Caki2 (cell line): ENCODE data around the gene OSGEP. TPM values are rescaled to one million over a fixed set of nuclear protein-coding genes. Genes with fewer than 3 reads are reported as not detected.
"Not testable (repeated sequence)": the region's sequence is repeated elsewhere in the genome, so short reads cannot be mapped to it uniquely, and the experiment has no call there.

ENCODE experiments used
- DNase-seq: peaks from one replicate; pipeline ENCODE4 v3.0.0-alpha.2; 2015; ENCODE audit warnings: low read depth
- in situ Hi-C: cut with HindIII; loops from 2 replicates; pipeline ENCODE4 v1.10.0; 2016; ENCODE audit warnings: low sequenced_read_pairs, low pct_unique_long_range_greater_than_20kb, mixed read lengths
- total RNA-seq: library from RNA; depleted of rRNA; stranded (reverse); fragments of >200 nt; shearing (Covaris generic); gene quantifications from 2 replicates; pipeline ENCODE4 v1.2.3, GENCODE V29; 2014; ENCODE audit warnings: low replicate concordance

Gene OSGEP
- total RNA-seq, 1 experiment from 2014 or later = 53.3 TPM

DNA sequence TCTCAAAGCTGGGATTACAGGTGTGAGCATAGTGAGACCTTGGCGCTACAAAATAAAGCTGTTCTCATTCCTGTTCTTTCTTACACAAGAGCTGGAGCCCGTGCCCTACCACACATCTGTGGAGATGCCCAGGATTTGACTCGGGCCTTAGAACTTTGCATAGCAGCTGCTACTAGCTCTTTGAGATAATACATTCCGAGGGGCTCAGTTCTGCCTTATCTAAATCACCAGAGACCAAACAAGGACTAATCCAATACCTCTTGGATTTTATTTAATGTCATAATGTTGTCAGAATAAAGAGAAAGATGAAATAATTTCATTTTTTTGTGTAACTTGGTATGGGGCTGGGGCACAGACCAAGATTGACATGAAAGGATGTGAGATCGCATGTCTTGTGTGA is 22.2 kb upstream of the OSGEP start:
- in situ Hi-C loops = no loop called here
- DNase-seq = no peak

DNA sequence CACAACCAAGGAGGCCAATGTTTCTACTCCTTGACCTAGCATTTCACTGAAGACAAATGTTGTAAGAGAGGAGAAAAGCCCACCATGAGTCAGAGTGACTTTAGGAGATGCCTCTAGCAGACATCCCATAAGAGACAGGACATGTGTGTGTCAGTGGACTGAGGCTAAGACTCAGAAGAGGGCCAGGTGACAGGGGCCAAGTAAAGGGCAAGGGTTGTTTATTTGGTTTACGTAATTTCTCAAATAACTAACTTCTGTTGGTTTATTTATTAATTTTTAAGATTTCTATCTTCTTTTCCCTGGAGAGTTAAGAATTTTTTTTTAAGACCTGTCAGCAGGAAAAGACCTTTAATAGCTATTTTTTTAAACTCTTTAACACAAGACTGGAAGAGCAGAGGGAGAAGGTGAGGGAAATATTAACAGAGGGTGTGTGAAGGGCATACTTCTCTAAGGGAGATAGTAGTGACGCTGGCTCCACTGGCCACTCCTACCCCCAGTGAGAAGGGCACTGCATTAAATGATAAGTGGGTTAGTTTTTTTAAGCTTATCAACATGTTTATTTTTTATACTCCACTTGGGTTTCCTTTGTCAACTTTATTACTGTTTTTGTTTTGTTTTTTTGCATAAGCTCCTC is 18.0 kb upstream of the OSGEP start:
- in situ Hi-C loops = no loop called here
- DNase-seq = peak; percentile 54

DNA sequence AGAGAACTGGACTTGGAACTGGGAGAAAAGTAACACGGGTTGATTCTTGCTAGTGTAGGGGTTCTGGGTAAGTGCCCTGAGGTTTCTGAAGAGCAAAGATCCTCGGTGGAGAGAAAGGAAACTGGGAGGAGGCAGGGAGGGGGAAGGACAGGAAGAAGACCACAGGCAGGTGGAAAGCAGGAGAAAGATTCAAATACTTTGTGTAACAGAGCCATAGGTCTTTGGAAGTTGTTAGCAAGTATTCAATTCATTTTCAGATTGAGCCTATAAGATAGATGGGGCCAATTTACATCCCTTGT is 15.9 kb upstream of the OSGEP start:
- in situ Hi-C loops = no loop called here
- no peak for DNase-seq

DNA sequence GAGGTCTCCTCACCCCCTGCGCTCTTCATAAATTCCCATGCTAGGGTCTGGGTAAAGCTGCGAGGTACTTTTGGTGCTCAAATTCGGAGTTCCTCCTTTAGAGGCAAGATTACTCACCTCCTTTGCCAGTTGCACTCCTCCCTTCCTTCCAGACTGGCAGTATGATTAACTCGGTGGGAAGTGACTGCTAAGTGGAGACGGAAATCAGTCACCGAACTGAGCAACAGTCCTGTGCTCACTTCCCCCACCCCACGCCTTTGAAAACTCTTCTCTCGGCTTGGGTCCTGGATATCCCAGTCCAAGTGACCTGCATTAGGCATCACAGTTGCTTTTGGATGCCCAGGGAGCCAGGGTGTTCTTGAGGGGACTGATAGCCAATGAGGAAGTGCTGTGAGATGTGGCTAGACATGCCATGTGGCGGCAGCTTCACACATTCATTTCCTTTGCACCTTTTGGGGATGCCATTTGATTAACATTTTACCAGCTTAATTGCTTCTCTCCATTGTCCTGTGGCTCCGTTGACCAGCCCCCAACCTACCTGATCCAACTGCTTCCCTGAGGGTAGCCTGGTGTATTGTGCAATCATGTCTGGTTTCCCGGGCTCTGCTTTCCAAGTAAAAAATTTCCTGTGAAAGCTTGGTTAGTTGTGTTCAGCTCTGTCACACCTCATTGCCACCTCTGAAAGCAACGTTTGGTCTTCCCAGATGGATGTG is 15.4 kb upstream of the OSGEP start:
- DNase-seq = peak; percentile 69
- in situ Hi-C loops = no loop called here

DNA sequence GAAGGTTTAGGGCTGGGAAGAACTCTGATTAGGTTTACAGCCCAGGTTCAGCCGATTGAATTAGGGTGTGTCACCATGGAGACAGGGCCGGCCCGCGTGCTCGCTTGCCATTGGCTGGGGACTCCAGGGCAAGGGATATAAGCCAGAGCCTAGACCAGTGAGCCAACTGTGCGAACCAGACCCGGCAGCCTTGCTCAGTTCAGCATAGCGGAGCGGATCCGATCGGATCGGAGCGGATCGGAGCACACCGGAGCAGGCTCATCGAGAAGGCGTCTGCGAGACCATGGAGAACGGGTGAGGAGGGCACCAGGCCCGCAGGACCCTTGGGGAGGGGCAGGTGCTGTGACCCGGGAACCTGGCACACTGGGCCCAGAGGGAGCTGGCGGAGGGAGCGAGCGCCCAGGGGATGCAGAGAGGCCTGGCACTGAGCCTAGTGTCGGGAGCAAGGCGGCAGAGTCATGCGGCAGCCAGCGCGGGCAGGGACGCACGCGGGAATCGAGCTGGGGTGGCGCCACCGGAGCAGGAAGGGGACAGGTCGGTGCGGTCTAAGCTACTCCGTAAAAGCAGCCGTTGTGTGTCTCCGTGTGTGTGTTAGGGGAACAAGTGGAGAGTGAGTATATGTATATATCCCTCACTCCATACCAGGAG is 14.8 kb upstream of the OSGEP start, which contains the start of gene PNP:
Gene PNP (plus strand): TSS at position 165 of the 648 bp plus-strand sequence. CDS start 119 bp downstream, at position 284.
- in situ Hi-C loops = no loop called here

DNA sequence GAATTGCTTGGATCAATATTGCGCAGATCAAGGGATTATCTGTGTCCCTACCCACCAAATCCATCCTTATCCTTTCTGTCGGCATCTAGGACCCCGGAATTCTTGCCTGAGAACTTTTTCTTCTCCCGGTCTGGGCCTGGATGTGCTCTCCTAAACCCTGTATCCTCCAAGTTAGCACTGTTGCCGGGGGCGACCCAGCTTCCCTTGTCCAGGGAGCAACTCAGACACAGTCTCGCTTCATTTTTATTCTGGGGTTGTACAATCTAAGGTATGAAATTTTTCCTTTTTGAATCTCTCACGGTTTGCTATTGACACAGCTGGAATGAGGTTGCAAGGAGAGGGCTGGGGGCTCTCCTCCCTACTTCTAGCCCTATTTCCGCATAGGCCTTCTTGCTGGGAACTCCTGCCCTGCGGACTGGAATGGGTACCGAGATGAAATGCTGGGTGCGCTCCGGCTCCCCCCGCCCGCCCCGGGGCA is 14.2 kb upstream of the OSGEP start:
- DNase-seq = no peak
- in situ Hi-C loops = no loop called here

More for the DNA sequence above, 14.8 kb upstream of the OSGEP start, which contains the start of gene PNP:
- peak; percentile 74 for DNase-seq

DNA sequence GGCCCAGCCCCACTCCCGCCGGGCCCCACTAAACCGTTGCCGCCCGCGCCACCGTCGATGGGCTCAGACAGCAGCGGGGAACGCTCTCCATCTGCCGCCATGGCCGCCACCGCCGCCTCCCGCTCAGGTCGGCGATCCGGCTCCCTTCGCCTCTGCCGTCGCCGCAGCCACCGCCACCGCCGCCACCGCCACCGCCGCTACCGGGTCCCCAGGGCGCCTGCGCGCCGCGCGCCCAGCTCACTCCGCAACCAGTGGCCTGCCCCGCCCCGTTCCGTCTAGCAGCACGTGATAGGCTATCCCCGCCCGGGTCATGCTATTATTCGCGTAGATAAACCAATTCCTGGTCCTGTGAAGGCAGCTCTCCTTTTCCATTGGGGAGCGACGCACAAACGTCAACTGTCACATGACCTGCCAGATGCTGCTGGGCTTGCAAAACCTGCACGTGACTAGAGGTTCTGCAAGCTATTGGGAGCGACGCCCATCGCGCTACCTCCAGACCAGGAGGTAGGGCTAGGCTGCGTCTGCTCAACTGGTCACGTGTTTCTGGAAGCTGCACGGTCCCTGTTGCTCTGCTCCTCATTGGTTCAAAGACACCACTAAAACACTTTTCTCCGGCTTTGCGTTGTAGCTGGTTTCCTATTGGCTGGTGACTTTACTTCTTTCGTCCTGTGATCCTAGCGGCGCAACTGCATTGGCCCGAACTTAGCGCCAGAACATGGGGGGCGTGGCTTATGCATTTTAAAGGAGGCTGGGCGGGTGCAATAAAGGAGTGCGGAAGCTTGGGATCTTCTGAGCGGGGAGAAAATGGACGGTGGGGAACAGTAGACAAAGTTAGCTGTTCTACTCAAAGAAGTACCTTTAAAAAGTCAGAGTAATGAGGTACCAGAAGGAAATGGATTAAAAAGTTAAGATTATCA is 6.9 kb upstream of the OSGEP start, which contains the start of gene PIP4P1:
Gene PIP4P1 (minus strand): TSS at position 210 of the 917 bp plus-strand sequence. CDS start 109 bp downstream, at position 101.
- in situ Hi-C loops = no loop called here
- peak; percentile 99 for DNase-seq

DNA sequence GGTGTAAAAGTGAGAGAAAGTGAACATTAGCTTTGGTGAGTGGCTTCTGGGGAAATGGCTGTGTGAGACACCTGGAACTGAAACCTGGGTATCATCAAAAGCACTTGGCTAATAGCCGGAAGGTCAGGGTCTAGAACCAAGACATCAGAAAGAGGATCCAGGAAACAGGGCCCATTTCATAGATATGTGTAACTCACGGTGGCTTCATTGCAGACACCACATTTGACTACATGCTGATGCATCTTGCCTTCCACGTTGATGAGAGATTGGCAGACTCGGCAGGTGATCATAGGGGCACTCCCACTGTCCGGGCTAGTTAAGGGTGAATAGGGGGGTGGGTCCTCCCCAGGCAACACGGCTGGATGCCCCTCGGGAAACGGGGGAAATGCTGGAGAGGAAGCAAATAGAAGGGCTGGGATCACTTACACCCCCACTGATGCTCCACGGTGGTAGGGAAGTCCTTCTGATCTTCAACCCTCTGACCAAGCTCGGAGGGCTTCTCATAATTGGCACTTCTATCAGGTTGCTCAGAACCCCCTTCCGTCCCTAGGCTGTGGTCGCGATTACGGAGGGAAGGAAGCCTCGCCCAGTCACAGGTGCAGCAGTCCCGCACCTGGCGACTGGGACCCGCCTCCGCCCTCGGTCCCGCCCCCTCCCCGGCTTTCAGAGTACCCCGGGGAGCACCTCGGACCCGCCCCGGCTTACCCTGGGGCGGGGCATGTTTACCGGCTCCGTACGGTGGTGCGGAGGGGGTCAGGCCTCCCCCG is 6.0 kb upstream of the OSGEP start:
- in situ Hi-C loops = no loop called here

DNA sequence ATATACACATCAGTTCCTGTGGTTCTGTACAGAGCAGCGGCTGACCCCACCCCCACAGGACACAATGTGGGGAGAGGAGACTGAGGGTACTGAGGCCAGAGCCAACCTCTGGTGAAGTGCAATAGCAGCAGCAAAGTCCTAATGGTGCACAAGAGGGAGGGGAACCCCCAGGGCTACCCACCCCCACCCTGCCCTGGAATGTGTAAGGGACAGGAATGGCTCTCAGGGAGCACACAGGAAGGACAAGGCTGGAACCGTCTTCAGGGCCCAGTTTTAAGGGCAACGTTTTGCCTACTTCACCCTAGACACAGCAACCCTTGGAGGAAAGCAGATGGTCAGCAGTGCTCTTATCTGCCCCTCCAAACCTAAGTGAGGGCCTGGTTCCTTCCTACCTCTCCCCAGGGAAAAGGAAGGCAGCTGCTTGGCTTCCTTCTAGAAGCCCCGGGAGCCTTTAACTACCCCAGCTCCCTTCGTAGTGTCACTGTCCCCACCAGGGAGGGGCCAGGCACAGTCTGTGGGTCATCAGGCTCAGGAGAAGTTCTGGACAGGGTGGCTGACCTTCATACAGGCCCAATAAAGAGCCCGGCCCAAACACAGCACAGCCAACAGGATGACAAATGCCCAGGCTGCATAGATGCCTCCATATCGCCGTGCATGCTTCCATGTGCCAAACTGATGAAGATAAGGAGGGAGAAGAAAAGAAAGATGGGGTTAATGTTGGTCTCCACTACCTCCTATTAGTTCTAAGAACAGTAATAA is 3.6 kb upstream of the OSGEP start:
- no peak for DNase-seq
- in situ Hi-C loops = no loop called here

More for the DNA sequence above, 6.0 kb upstream of the OSGEP start:
- no peak for DNase-seq

DNA sequence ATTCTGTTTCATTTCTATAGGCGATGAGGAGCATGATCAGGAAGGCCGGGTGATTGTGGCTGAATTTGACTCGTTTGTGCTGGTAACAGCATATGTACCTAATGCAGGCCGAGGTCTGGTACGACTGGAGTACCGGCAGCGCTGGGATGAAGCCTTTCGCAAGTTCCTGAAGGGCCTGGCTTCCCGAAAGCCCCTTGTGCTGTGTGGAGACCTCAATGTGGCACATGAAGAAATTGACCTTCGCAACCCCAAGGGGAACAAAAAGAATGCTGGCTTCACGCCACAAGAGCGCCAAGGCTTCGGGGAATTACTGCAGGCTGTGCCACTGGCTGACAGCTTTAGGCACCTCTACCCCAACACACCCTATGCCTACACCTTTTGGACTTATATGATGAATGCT is 2.4 kb upstream of the OSGEP start:
- no peak for DNase-seq
- in situ Hi-C loops = no loop called here

DNA sequence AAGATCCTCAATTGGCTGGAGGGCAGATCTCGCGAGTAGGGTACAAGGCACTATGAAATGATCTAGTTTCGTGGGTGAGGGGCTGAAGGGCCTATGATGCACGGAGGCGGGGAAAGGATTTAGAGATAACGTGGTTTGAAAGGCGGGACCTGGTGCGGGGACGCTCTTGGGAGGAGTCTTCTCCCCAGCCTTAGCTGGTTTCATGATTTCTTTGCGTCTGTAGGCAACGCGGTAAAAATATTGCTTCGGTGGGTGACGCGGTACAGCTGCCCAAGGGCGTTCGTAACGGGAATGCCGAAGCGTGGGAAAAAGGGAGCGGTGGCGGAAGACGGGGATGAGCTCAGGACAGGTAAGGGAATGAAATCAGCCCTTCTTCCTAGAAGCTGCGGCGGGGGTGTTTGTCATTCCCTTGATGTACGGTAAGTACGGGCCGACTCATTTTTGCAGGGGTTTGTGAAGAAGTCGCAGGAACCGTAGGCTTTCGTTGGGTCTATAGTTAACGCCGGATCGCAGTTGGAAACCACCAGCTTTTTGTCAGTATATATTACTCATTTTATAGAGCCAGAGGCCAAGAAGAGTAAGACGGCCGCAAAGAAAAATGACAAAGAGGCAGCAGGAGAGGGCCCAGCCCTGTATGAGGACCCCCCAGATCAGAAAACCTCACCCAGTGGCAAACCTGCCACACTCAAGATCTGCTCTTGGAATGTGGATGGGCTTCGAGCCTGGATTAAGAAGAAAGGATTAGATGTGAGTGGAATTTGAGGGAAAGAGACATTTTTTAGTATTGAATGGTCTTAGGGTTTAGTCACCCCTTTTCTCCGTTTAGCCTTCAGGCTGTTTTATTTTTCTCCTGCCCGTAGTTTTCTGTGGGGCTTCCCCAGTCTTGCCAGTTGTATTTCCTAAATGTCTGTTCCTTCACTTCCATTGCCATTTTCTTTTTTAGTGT is 1.0 kb upstream of the OSGEP start:
- DNase-seq = no peak
- in situ Hi-C loops = no loop called here

DNA sequence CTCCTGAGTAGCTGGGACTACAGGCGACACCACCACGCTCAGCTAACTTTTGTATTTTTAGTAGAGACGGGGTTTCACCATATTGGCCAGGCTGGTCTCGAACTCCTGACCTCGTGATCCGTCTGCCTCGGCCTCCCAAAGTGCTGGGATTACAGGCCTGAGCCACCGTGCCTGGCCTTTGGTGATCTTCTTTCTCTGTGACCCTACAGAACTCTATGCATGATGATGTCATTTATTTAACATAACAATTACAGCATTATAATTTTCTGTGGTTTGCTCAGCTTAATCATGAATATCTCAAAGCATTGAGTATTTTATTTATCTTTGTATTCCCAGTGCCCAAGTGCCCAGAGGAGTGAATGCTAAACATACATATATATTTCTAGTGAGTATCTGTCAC is 1.8 kb downstream of the OSGEP start:
- in situ Hi-C loops, DNase-seq: not testable (repeated sequence)

DNA sequence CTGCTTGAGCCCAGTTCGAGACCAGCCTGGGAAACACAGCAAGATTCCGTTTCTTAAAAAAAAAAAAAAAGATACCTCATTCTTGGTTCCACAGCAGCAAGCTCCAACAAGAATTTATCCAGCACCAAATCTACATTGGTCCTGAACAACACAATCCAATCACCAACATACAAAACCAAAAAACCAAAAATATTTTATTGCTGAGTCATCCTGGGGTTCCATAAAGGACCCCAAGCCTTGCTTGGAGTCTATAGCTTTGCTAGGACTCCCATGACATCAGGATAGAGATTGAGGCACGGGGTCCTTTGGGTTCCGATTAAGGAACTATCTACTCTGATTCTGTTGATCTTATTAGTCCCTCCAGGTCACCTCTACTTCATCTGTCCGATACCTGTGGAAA is 7.7 kb downstream of the OSGEP start:
- no peak for DNase-seq
- in situ Hi-C loops = no loop called here

DNA sequence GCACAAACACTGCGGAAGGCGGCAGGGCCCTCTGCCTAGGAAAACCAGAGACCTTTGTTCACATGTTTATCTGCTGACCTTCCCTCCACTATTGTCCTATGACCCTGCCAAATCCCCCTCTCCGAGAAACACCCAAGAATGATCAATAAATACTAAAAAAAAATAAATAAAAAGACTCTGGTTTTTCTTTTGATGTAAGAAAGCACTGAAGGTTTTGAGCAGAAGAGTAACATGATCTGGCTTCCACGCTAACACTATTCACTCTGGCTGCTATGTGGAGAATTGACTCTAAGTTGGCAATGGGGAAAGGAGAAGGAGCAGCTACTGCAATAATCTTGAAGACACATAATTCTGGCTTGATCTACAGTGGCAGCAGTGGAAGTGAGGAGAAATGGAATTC is 11.0 kb downstream of the OSGEP start:
- in situ Hi-C loops, DNase-seq: not testable (repeated sequence)

DNA sequence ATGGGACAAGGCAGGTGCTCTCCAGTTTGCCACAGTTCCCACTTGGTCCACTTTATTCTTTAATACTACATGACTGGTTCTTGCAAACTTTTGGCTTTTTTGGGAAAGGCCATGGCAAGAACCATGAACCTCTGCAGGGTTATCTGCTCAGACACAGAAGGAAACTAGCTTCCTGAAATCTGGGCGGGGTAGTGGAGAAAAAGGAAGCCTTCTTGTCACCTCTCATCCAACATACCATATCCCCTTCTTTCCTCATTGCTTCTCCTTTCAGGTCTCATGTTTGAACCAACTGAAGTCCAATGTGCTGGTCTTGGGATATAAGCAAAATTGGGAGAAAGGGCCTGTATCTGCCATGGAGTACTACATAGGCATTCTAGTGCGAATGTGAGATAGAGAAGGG is 13.2 kb downstream of the OSGEP start:
- in situ Hi-C loops = no loop called here

DNA sequence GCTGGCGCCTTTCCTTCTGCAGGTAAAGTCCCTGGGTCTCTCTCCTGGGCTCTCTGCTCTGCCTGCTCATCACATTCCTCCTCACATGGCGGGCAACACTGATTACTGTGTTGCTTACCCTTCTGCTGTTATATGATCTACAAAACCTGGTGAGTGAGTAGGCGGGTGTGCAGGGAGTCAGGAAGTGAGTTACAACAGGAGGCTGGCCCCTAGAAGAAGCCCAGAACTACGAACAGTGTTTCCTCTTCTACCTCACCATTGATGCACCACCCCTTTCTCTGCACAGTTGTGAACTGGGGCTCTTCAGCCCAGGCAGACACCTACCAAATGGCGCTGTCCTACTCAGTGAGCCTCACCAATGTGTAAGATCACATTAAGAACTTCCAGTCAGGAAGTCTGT is 13.7 kb downstream of the OSGEP start:
- in situ Hi-C loops = no loop called here
- no peak for DNase-seq

More for the DNA sequence above, 13.2 kb downstream of the OSGEP start:
- no peak for DNase-seq
